HEK293 (cell line): ENCODE results near the gene COL11A2.

Experiments
- CTCF ChIA-PET: fragments of 350-600 bp; formaldehyde crosslinking; extraction: SDS; loops from one replicate; lab custom pipeline; 2021; ENCODE audit warnings: antibody characterized with exemption; lab: Yijun Ruan, JAX
- POLR2A ChIA-PET: fragments of 300-600 bp; formaldehyde crosslinking; extraction: SDS; loops from one replicate; lab custom pipeline; 2020; ENCODE audit warnings: antibody characterized with exemption, inconsistent platforms; lab: Yijun Ruan, JAX
- H3K27ac ChIP-seq: fragments of 200-500 bp; sonication (Bioruptor generic); 2 replicates; pipeline ENCODE4 v1.5.1; 2014; ENCODE audit warnings: low read depth, low read length, control low read depth, inconsistent platforms; ENCODE audit errors: extremely low read depth
- H3K36me3 ChIP-seq, 2 experiments: fragments of 200-500 bp in 1 of 2; sonication (Bioruptor generic) in 1 of 2; 1 replicate in 1 of 2; 2 replicates in 1 of 2; pipeline ENCODE4 v1.5.1; 2014 to 2017; ENCODE audit warnings: inconsistent platforms in 2 of 2, low read length in 2 of 2; ENCODE audit not compliant: control insufficient read depth in 2 of 2, insufficient read depth in 1 of 2
- H3K4me1 ChIP-seq: fragments of 200-500 bp; sonication (Bioruptor generic); 2 replicates; pipeline ENCODE4 v1.5.1; 2014; ENCODE audit warnings: mild to moderate bottlenecking, low read length, inconsistent platforms; ENCODE audit not compliant: control insufficient read depth, insufficient read depth
- H3K4me3 ChIP-seq: 2 replicates; pipeline ENCODE4 v1.5.1; 2011; ENCODE audit warnings: low read depth, mild to moderate bottlenecking, control low read depth, low read length, moderate library complexity
- H3K9me3 ChIP-seq: fragments of 200-500 bp; sonication (Bioruptor generic); 2 replicates; pipeline ENCODE4 v1.5.1; 2014; ENCODE audit warnings: low read depth, low read length, inconsistent platforms; ENCODE audit not compliant: control insufficient read depth, insufficient read depth
- BCL11B ChIP-seq: fragments of 450-650 bp; formaldehyde crosslinking; IDR thresholded peaks from 2 replicates; pipeline ENCODE4 v1.5.1; 2016; ENCODE audit warnings: low read depth, missing biosample characterization, missing genetic modification characterization
- EGR2 ChIP-seq: fragments of 450-650 bp; formaldehyde crosslinking; IDR thresholded peaks from 2 replicates; pipeline ENCODE4 v1.5.1; 2016; ENCODE audit warnings: low read depth, missing biosample characterization, missing genetic modification characterization
- KLF9 ChIP-seq: fragments of 450-650 bp; formaldehyde crosslinking; IDR thresholded peaks from 2 replicates; pipeline ENCODE4 v1.5.1; 2016; ENCODE audit warnings: missing biosample characterization, missing genetic modification characterization, low read depth
- SCRT1 ChIP-seq: fragments of 450-650 bp; formaldehyde crosslinking; IDR thresholded peaks from 2 replicates; pipeline ENCODE4 v1.5.1; 2016; ENCODE audit warnings: missing biosample characterization, missing genetic modification characterization, borderline replicate concordance
- ZFHX2 ChIP-seq: fragments of 450-650 bp; formaldehyde crosslinking; conservative IDR thresholded peaks from 2 replicates; pipeline ENCODE4 v1.5.1; 2016; ENCODE audit warnings: missing biosample characterization, missing genetic modification characterization
- ZFP3 ChIP-seq: fragments of 450-650 bp; formaldehyde crosslinking; IDR thresholded peaks from 2 replicates; pipeline ENCODE4 v1.5.1; 2016; ENCODE audit warnings: low read depth, missing biosample characterization, missing genetic modification characterization
- ZNF132 ChIP-seq: fragments of 450-650 bp; formaldehyde crosslinking; IDR thresholded peaks from 2 replicates; pipeline ENCODE4 v1.5.1; 2017; ENCODE audit warnings: missing biosample characterization, missing genetic modification characterization, borderline replicate concordance
- ZNF23 ChIP-seq: fragments of 450-650 bp; formaldehyde crosslinking; IDR thresholded peaks from 2 replicates; pipeline ENCODE4 v1.5.1; 2016; ENCODE audit warnings: missing biosample characterization, missing genetic modification characterization, borderline replicate concordance
- ZNF488 ChIP-seq: fragments of 450-650 bp; formaldehyde crosslinking; IDR thresholded peaks from 2 replicates; pipeline ENCODE4 v1.5.1; 2016; ENCODE audit warnings: missing biosample characterization, missing genetic modification characterization
- ZNF510 ChIP-seq: fragments of 450-650 bp; formaldehyde crosslinking; IDR thresholded peaks from 2 replicates; pipeline ENCODE4 v1.5.1; 2018; ENCODE audit warnings: mild to moderate bottlenecking, missing genetic modification characterization, missing biosample characterization; ENCODE audit not compliant: insufficient replicate concordance
- ZNF561 ChIP-seq: fragments of 450-650 bp; IDR thresholded peaks from 2 replicates; pipeline ENCODE4 v1.5.1; 2018; ENCODE audit warnings: missing biosample characterization, missing genetic modification characterization, borderline replicate concordance
- TF ChIP-seq, protein P1 (sequence below): fragments of 450-650 bp; formaldehyde crosslinking; IDR thresholded peaks from 2 replicates; pipeline ENCODE4 v1.5.1; 2016; ENCODE audit warnings: missing biosample characterization, missing genetic modification characterization
- TF ChIP-seq, protein P2 (sequence below): fragments of 450-650 bp; formaldehyde crosslinking; IDR thresholded peaks from 2 replicates; pipeline ENCODE4 v1.5.1; 2016; ENCODE audit warnings: missing biosample characterization, missing genetic modification characterization, borderline replicate concordance
- TF ChIP-seq, protein P3 (sequence below): fragments of 450-650 bp; formaldehyde crosslinking; IDR thresholded peaks from 2 replicates; pipeline ENCODE4 v1.5.1; 2017; ENCODE audit warnings: missing biosample characterization, missing genetic modification characterization
- TF ChIP-seq, protein P4 (sequence below): fragments of 450-650 bp; formaldehyde crosslinking; IDR thresholded peaks from 2 replicates; pipeline ENCODE4; 2016; ENCODE audit warnings: missing biosample characterization, missing genetic modification characterization

COL11A2 gene

DNA sequence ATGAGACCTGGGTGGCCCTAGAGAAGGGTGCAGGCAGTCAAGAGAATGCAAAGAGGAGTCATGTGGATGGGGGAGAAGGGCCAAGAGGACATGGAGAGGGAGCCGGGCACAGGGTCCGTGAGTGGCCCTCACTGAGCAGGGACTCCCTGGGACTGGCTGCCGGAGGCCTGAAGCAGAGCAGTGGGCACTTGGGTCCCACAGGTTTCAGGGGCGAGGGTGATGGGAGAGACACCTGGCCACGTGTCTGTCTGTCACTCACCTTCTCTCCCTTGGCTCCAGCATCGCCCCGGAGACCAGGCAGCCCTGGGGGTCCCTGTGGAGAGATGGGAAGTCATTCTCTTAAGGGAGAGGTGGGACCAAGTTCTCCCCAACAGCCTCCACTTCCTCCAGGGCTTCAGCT lies 25.5 kb downstream of the COL11A2 start:
- no peak for TF ChIP-seq KLF9 (tag by site-specific recombination)
- no peak for TF ChIP-seq ZNF132
- Histone ChIP-seq H3K4me3 (no peak overlapping the region), H3K9me3 (no peaks in the 10 kb centered on the region), H3K4me1 (no peaks in the 10 kb centered on the region), H3K27ac (no peak overlapping the region), H3K36me3 (no peaks in the 10 kb centered on the region)
- ChIA-PET POLR2A (no interaction called here), CTCF (no interaction called here)

GRCh38 chr6:33166363-33166762 lies 25.9 kb downstream of the COL11A2 start:
- Histone ChIP-seq H3K4me1 (no peaks in the 10 kb centered on the region), H3K4me3 (no peak overlapping the region), H3K36me3 (no peaks in the 10 kb centered on the region), H3K27ac (no peak overlapping the region), H3K9me3 (no peaks in the 10 kb centered on the region)
- POLR2A ChIA-PET = no interaction called here
- CTCF ChIA-PET = no interaction called here
- TF ChIP-seq SCRT1 (tag by site-specific recombination) (no peak), ZNF510 (tag by site-specific recombination) (no peak), ZNF561 (no peak), ZNF488 (tag by site-specific recombination) (no peak), ZFP3 (tag by site-specific recombination) (no peak), ZNF23 (no peak), ZFHX2 (0 out of 2 replicates have a peak, but pooled peaks have one; percentile 10), BCL11B (tag by site-specific recombination) (no peak), EGR2 (tag by site-specific recombination) (0 out of 2 replicates have a peak, but pooled peaks have one; percentile 15)
- TF ChIP-seq, protein P1, sequence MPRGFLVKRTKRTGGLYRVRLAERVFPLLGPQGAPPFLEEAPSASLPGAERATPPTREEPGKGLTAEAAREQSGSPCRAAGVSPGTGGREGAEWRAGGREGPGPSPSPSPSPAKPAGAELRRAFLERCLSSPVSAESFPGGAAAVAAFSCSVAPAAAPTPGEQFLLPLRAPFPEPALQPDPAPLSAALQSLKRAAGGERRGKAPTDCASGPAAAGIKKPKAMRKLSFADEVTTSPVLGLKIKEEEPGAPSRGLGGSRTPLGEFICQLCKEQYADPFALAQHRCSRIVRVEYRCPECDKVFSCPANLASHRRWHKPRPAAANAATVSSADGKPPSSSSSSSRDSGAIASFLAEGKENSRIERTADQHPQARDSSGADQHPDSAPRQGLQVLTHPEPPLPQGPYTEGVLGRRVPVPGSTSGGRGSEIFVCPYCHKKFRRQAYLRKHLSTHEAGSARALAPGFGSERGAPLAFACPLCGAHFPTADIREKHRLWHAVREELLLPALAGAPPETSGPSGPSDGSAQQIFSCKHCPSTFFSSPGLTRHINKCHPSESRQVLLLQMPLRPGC (tag by site-specific recombination) = no peak
- TF ChIP-seq, protein P2, sequence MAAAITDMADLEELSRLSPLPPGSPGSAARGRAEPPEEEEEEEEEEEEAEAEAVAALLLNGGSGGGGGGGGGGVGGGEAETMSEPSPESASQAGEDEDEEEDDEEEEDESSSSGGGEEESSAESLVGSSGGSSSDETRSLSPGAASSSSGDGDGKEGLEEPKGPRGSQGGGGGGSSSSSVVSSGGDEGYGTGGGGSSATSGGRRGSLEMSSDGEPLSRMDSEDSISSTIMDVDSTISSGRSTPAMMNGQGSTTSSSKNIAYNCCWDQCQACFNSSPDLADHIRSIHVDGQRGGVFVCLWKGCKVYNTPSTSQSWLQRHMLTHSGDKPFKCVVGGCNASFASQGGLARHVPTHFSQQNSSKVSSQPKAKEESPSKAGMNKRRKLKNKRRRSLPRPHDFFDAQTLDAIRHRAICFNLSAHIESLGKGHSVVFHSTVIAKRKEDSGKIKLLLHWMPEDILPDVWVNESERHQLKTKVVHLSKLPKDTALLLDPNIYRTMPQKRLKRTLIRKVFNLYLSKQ (tag by site-specific recombination) = no peak
- TF ChIP-seq, protein P3, sequence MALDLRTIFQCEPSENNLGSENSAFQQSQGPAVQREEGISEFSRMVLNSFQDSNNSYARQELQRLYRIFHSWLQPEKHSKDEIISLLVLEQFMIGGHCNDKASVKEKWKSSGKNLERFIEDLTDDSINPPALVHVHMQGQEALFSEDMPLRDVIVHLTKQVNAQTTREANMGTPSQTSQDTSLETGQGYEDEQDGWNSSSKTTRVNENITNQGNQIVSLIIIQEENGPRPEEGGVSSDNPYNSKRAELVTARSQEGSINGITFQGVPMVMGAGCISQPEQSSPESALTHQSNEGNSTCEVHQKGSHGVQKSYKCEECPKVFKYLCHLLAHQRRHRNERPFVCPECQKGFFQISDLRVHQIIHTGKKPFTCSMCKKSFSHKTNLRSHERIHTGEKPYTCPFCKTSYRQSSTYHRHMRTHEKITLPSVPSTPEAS (tag by site-specific recombination) = no peak
- TF ChIP-seq, protein P4, sequence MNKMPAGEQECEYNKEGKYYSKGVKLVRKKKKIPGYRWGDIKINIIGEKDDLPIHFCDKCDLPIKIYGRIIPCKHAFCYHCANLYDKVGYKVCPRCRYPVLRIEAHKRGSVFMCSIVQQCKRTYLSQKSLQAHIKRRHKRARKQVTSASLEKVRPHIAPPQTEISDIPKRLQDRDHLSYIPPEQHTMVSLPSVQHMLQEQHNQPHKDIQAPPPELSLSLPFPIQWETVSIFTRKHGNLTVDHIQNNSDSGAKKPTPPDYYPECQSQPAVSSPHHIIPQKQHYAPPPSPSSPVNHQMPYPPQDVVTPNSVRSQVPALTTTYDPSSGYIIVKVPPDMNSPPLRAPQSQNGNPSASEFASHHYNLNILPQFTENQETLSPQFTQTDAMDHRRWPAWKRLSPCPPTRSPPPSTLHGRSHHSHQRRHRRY = no peak
